Tibial artery (tissue), 4 donors: Measurements from ENCODE around the gene NTPCR.

ENCODE experiments used
- DNase-seq, 2 donors: peaks; one replicate each; pipeline ENCODE4 v3.0.0-alpha.2; 2019
- H3K27ac ChIP-seq, 2 donors: fragments of 200-600 bp; sonication (generic) in 1 of 2; 1 replicate in 1 of 2; 2 replicates in 1 of 2; pipeline ENCODE4 v1.5.1; 2018 to 2019; ENCODE audit warnings: mild to moderate bottlenecking in 1 of 2
- H3K27me3 ChIP-seq, 2 donors: fragments of 200-600 bp; sonication (generic) in 1 of 2; one replicate each; pipeline versions ENCODE4 v1.5.1 to v1.6.0; 2016 to 2019
- H3K36me3 ChIP-seq, 3 donors: fragments of 200-600 bp; sonication (generic) in 2 of 3; one replicate each; pipeline ENCODE4 v1.5.1; 2016 to 2019; ENCODE audit warnings: mild to moderate bottlenecking in 2 of 3
- H3K4me1 ChIP-seq, 4 donors: fragments of 200-600 bp; sonication (generic) in 2 of 4; 1 replicate in 3 of 4; 2 replicates in 1 of 4; pipeline ENCODE4 v1.5.1; 2016 to 2019
- H3K4me3 ChIP-seq, 2 donors: fragments of 200-600 bp; sonication (generic) in 1 of 2; 1 replicate in 1 of 2; 2 replicates in 1 of 2; pipeline ENCODE4 v1.5.1; 2018 to 2019; ENCODE audit warnings: mild to moderate bottlenecking in 2 of 2
- H3K9me3 ChIP-seq, 3 donors: fragments of 200-600 bp; sonication (generic) in 1 of 3; one replicate each; pipeline ENCODE4 v1.5.1; 2016 to 2019
- intact Hi-C: fragments of 100-400 bp; cut with DNase I; formaldehyde crosslinking; loops from one replicate; pipeline ENCODE4 v1.15.0; 2023; ENCODE audit warnings: low total_unique reads
- TF ChIP-seq, protein P1 (sequence below), 2 experiments: fragments of 200-600 bp in 1 of 2; fragments of 450-650 bp in 1 of 2; IDR thresholded peaks; one replicate each; pipeline ENCODE4 v1.5.1; 2017 to 2019; ENCODE audit warnings: antibody characterized with exemption in 2 of 2, mild to moderate bottlenecking in 1 of 2, moderate library complexity in 1 of 2

Gene NTPCR

DNA sequence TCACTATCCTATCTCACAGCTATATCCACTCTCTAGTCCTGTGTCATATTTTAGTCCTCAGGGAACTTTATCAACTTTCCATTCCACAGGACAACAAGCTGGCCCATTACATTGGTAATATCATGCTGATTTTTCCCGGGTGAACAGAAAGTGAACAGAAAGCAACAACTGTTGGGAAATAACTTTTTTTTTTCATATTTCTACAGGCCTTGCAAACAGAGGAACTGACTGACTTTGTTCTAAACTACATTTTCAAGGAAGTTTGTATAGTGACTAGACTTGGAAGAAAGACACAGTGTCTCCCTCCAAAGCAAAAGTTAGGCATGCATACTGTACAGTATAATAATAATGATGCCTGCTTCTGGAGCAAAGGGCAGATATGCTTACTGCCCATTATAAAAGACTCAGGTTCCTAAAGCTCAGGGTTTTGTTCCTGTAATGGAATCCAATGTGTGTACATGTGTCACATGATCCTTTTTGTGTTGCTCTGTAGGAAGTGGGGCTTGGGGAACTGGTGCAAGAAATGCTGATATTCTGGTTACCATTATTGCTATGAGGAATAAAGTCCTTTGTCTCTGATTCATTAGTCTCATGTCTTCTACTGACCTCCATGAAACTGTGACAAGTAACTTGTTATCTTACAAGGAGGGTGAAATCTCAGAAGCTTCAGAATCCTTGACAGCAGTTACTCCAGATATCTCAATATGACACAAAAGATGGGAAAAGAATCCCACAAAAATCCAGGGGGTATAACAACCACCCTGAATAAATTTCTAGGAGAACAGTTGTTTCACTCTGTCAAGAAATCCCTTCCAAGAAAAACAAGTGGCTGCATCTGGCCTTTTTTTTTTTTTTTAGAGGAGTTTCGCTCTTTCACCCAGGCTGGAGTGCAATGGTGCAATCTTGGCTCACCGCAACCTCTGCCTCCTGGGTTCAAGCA lies 17.7 kb upstream of the NTPCR start:
- Histone ChIP-seq H3K27me3 (peaks cover 0 to 8% of the 10 kb centered on the region in 2 donors), H3K27ac (no peak overlapping the region), H3K4me1 (no peaks in the 10 kb centered on the region), H3K4me3 (no peak overlapping the region), H3K9me3 (no peaks in the 10 kb centered on the region), H3K36me3 (no peaks in the 10 kb centered on the region)
- TF ChIP-seq, protein P1, sequence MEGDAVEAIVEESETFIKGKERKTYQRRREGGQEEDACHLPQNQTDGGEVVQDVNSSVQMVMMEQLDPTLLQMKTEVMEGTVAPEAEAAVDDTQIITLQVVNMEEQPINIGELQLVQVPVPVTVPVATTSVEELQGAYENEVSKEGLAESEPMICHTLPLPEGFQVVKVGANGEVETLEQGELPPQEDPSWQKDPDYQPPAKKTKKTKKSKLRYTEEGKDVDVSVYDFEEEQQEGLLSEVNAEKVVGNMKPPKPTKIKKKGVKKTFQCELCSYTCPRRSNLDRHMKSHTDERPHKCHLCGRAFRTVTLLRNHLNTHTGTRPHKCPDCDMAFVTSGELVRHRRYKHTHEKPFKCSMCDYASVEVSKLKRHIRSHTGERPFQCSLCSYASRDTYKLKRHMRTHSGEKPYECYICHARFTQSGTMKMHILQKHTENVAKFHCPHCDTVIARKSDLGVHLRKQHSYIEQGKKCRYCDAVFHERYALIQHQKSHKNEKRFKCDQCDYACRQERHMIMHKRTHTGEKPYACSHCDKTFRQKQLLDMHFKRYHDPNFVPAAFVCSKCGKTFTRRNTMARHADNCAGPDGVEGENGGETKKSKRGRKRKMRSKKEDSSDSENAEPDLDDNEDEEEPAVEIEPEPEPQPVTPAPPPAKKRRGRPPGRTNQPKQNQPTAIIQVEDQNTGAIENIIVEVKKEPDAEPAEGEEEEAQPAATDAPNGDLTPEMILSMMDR (IDR thresholded peaks at IDR 0.05), result no peak
- no peak for DNase-seq
- intact Hi-C loops, result no loop called here

DNA sequence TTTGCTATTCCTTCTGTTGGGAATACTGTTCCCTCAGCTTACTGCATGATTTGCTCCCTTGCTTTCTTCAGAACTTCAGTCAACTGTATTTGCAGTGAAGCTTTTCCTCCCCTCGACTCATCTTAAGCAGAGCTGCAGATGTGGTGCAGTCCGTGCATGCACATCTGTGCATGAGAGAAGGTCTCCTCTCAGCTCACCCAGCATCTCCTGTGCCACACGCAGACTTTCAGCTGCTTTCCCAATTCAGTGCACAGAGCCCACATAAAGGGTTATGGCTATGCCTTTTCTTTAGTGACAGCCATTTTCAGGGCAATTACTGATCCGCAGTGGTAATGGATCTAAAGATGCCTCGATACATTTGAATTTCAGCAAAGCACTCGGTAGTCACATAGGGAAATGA lies 13.5 kb upstream of the NTPCR start:
- H3K36me3 ChIP-seq, result no peaks in the 10 kb centered on the region
- no peak overlapping the region for H3K27ac ChIP-seq
- peaks cover 0 to 12% of the 10 kb centered on the region in 2 donors for H3K27me3 ChIP-seq
- no peak overlapping the region for H3K4me3 ChIP-seq
- intact Hi-C loops, result no loop called here
- TF ChIP-seq, protein P1 (IDR thresholded peaks at IDR 0.05), result no peak
- H3K4me1 ChIP-seq, result no peaks in the 10 kb centered on the region
- DNase-seq, result no peak
- H3K9me3 ChIP-seq, result no peaks in the 10 kb centered on the region

DNA sequence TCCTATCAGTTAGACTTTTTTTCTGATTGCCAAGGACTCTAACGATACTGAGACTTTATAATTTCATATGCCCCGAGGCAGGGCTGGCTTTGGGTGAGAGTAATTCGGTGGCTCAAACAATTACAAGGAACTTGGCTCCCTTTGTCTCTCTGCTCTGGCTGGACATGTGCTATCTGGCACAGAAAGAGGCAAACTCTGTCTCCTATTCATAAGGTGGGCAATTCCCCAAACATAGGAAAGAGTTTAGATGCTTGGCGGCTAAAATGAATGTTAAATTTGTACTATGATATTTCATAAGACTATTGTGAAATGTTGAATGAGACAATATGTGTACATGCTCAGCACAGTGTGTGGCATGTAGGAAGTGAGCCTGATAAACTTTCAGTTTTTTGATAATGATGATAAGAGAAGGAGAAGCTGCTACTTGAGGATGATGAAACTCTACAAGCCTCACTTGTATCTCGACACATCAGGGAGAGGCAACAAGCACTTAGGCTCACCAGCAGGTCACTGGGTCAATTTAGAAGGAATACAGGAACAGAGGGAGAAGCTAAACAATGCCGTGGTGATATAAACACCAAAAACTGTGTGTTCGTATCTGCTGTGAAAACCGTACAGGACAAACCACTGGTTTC lies 12.6 kb upstream of the NTPCR start:
- Histone ChIP-seq H3K36me3 (no peaks in the 10 kb centered on the region), H3K4me3 (no peak overlapping the region), H3K4me1 (no peaks in the 10 kb centered on the region), H3K9me3 (no peaks in the 10 kb centered on the region), H3K27me3 (peaks cover 0 to 12% of the 10 kb centered on the region in 2 donors), H3K27ac (no peak overlapping the region)
- TF ChIP-seq, protein P1 (IDR thresholded peaks at IDR 0.05), result no peak
- intact Hi-C loops, result no loop called here
- DNase-seq, result no peak

DNA sequence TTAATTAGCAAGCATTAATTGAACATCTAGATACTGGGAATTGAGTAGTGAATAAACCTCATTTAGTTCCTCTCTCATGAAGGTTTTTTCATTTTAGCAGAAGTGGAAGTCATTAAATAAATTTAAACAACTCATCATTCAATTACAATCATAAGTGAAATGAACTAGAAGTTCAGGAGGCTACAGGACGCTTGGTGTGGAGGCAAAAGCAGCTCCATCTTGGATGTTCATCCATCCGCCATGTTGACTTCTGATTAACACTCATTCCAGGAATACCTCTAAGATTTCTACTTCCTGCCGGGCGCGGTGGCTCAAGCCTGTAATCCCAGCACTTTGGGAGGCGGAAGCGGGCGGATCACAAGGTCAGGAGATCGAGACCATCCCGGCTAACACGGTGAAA lies 11.5 kb upstream of the NTPCR start:
- H3K27ac ChIP-seq, result no peak overlapping the region
- no peak overlapping the region for H3K4me3 ChIP-seq
- no peaks in the 10 kb centered on the region for H3K9me3 ChIP-seq
- no peaks in the 10 kb centered on the region for H3K36me3 ChIP-seq
- peaks cover 0 to 12% of the 10 kb centered on the region in 2 donors for H3K27me3 ChIP-seq
- intact Hi-C loops, result no loop called here
- TF ChIP-seq, protein P1 (IDR thresholded peaks at IDR 0.05), result no peak
- H3K4me1 ChIP-seq, result no peaks in the 10 kb centered on the region
- no peak for DNase-seq

DNA sequence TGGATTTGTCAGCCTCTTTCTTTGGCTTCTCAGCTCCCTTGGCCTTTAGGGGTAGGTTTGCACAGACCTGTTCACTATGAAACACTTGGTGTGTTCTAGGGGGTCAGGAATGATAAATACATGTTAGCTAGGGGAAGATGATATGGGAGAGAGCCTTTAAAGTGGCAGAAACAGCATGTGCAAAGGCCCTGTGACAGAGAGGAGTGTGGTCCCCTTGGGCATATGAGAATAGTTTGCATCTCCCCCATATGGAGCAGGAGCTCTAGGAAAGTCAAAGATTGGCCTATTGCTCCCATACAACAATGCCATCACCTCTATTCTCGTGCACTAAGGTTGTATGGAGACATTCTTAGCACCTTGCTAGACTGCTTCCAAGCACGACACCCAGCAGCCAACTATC lies 10.7 kb upstream of the NTPCR start:
- Histone ChIP-seq H3K36me3 (no peaks in the 10 kb centered on the region), H3K27ac (no peak overlapping the region), H3K4me3 (no peak overlapping the region), H3K27me3 (peaks cover 0 to 14% of the 10 kb centered on the region in 2 donors), H3K4me1 (no peaks in the 10 kb centered on the region), H3K9me3 (no peaks in the 10 kb centered on the region)
- TF ChIP-seq, protein P1 (IDR thresholded peaks at IDR 0.05), result no peak
- no peak for DNase-seq
- intact Hi-C loops, result no loop called here
